HG02798 (cell line): ENCODE measurements around the gene ZGRF1.
"Not testable (repeated sequence)": the region's sequence is repeated elsewhere in the genome, so short reads cannot be mapped to it uniquely, and the experiment has no call there.

Experiments
- ATAC-seq: cut with Tn5 transposase; IDR thresholded peaks from one replicate; pipeline ENCODE4 v1.9.1; 2021; ENCODE audit warnings: mild to moderate bottlenecking; ENCODE audit not compliant: unreplicated experiment, poor library complexity

The ZGRF1 gene, protein sequence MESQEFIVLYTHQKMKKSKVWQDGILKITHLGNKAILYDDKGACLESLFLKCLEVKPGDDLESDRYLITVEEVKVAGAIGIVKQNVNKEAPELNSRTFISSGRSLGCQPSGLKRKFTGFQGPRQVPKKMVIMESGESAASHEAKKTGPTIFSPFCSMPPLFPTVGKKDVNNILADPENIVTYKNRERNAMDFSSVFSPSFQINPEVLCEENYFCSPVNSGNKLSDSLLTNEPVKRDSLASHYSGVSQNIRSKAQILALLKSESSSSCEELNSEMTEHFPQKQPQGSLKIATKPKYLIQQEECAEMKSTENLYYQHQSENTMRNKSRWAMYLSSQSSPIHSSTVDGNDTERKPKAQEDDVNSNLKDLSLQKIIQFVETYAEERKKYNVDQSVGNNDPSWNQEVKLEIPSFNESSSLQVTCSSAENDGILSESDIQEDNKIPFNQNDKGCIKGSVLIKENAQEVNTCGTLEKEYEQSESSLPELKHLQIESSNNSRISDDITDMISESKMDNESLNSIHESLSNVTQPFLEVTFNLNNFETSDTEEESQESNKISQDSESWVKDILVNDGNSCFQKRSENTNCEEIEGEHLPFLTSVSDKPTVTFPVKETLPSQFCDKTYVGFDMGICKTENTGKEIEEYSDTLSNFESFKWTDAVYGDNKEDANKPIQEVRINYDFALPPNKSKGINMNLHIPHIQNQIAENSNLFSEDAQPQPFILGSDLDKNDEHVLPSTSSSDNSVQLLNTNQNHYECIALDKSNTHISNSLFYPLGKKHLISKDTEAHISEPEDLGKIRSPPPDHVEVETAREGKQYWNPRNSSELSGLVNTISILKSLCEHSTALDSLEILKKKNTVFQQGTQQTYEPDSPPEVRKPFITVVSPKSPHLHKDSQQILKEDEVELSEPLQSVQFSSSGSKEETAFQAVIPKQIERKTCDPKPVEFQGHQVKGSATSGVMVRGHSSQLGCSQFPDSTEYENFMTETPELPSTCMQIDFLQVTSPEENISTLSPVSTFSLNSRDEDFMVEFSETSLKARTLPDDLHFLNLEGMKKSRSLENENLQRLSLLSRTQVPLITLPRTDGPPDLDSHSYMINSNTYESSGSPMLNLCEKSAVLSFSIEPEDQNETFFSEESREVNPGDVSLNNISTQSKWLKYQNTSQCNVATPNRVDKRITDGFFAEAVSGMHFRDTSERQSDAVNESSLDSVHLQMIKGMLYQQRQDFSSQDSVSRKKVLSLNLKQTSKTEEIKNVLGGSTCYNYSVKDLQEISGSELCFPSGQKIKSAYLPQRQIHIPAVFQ (N-terminal part only)

DNA sequence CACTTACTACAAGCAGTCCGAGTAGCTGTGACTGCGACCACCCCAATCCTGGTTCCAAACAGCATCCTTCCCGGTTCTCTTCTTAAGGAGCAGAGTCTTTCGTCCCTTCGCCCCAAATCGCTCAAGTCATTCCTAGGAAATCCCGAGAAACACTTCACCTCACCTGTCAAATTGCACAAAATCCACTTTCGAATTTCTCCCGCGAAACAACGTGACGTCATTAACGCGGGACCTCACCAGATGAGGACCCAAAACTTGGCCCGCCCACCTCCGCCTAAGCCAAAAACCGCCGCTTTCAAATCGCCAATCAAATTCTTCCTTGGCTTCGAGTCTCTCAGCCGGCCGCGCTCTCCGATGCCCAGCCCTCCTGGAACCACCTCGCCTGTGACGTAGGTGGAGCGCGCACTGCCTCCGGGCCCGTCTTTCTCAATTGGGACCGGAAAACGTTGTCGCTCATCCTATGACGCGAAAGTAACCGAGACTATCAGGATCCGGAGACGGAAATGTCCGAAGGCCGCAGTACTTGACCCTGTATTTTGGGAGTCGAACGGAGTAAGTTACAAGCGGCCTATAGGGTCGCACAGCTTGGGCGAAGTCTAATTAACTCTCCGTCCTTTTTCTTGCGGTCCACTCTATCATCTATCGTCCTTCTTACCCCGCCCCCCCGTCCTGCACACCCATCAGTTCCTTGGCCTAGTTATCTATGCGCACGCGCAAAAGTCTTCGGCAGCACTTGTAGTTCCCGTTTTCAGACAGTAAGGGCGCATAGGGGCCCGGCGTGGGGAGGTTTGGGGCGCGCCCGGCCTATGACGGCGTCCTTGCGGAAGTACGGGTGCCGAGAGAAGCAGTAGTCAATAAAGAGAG, at the start of gene ZGRF1, which contains the start of gene LARP7:
ZGRF1 (minus strand) TSS at position 222 of the 864 bp plus-strand sequence. CDS start 3,733 bp downstream, outside the sequence.
LARP7 (plus strand) TSS at position 456 of the 864 bp plus-strand sequence. CDS start 7,527 bp downstream, outside the sequence.
- peak; percentile 94 for ATAC-seq

DNA sequence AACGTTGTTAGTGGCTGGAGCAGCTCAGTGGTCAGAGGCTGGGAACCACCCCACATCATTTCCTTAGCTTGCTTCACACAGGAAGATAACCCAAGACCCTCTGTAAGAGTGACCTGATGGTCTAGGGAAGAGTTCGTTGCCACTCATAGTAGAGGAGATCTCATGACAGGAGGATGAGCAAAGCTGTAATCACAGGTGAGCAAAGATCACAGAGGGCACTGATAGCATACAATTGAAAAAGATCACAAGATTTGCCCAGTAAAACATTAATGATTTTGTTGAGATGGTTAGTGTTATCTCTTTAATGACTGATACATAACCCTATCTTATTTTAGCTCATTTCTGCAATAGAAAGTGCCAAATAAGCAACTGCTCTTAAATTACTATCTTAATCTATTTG, 44.3 kb upstream of the ZGRF1 start:
- ATAC-seq = no peak

DNA sequence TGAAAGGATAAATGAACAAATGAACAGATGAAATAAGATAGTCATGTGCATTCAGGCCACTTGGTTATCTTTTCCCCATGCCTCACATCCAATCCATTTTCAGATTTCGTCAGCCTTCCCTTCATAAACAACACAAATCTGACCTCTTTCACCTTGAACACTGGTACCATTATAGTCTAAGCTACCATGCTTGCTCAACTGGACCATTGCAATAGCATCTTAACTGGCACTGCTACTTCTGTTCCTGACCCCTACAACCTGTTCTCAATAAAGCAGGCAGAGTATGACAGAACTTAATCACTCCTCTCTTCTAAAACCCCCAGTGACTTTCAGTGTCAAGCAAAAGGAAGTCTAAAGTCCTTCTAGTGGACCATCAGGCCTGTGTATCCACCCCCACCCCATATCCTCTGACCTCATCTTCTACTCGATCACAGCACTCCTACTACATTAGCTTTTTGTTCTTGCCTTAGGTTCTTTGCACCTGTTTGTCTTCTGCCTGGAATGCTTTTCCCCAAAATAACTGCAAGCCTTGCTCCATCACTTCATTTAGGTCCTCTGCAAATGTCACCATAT, 40.9 kb upstream of the ZGRF1 start:
- ATAC-seq = no peak

DNA sequence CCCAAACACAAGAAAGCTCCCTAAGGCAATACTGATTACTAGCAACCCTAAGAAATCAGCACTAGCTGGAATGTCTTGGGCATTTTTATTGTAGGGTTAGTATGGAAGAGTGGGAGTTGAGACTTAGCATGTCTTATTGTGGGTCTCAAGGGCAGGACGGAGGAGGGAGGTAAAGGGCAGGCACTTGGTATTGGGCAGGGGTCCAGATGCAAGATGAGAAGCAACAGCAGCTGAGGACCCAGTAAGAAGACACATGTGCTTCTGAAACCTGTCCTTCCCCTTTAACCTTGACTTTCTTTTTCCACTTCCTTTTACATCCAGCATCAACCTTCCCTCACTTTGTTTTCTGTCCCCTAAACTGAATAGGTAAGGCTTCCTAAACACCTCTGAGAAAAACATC, 37.7 kb upstream of the ZGRF1 start:
- no peak for ATAC-seq

DNA sequence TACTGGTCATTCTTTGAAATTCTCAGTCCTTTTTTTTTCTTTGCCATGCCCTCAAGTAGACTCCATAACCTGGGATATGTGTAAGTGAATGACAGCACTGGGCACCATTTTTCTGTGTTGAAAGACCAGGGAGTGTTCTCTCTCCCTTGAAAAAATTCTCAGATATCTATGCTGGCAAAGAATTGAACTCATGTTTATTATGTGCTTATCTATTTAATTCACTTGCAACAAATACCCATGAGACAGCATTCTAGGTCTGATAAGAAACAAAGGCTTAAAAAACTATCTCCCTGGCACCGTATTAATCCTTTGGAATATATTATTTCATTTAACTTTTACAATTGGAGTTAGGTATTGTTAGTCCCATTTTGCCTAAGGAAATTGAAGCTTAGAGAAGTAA, 37.0 kb upstream of the ZGRF1 start:
- ATAC-seq = no peak

DNA sequence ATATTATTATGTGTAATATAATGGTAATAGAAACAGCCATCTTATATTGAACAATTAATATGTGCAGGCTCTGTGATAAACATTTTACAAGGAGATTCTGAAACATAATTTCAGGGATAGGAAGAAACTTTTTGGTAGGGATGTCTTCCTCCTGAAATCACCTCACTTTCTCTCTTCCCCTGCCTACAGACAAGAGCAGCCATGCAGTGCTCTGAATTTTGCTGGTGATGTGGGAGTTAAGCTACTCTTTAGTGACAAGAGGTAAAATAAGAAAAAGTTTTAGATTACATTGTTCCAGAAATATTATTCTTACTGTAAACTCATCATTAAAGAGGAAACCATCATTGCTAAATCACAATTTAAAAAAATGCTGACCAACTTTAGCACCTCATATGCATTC, 36.4 kb upstream of the ZGRF1 start:
- no peak for ATAC-seq

DNA sequence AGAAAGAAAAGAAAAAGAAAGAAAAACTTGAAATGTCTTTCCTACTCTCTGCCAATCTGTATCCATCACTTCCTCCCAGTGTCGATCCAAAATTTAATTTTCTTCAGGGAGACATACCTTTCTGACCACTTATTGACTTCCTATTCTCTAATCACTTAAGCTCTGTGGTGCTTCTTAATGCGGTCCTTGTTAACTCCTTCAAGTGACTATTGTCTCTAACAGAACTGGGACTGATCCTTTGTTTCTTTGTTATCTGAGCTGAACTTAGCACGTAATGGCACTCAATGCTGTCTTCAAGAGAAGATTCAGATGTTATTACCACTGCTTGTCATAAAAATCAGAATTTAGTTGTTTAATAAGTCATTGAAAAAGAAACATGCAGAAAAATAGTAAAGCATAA, 31.4 kb upstream of the ZGRF1 start:
- ATAC-seq = no peak

DNA sequence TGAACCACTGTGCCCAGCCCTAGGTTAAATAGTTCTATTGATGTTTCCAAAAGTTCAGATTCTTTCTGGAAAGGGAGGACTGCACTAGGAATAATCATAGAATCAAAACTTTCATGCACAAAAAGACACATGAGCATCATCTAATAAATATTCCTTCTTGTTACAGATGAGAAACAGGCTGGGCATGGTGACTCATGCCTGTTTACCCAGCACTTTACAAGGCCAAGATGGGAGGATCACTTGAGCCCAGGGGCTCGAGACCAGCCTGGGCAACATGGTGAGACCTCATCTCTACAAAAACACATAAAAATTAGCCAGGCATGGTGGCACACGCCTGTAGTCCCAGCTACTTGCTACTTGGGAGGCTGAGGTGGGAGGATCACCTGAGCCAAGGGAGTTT, 27.9 kb upstream of the ZGRF1 start:
- ATAC-seq = no peak

DNA sequence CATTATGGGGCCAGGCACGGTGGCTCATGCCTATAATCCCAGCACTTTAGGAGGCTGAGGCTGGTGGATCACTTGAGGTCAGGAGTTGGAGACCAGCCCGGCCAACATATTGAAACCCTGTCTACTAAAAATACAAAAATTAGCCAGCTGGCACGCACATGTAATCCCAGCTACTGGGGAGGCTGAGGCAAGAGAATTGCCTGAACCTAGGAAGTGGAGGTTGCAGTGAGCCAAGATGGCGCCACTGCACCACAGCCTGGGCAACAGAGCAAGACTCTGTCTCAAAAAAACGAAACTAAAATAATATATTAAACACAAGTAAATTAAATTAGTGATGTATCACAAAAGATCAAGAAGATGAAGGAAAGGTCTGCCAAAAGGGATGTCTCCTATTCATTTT, 19.4 kb upstream of the ZGRF1 start:
- ATAC-seq = not testable (repeated sequence)

DNA sequence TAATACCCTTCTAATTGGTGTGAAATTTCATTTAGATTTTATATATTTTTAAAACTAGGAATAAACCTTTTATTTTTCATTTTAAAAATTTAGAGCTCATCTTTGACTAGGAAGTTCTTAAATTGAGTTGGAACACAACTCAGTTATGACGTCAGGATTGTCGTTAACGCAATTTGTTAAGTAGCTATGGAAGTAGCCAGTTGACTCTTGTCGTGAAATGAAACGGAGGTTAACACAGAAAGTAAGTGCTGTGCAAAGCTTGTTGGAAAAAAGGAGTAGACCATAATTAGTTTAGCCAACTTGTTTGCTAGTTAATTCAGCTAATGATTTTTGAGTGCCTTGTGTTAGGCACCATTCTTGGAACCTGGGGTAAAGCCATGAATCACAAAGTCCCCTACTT, 18.6 kb upstream of the ZGRF1 start:
- ATAC-seq = no peak

DNA sequence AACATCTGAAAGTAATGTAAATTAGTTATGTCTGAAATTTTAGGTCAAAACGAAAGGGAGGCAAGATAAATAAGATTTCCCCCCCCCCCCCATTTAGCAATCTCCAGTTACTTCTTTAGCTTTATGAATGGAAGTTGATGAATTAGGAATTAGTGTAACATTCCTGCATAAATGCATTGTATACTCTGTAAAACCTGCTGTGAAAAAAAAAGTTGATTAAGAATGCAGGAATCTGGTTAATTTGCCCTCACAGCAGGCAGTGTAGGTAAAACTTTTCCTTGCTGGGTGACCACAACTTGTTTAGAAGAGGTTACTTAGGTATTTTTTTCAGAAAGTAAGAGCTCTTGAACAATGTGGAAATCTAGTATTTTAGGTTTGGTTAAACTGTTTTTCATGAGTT, 15.5 kb upstream of the ZGRF1 start:
- no peak for ATAC-seq

DNA sequence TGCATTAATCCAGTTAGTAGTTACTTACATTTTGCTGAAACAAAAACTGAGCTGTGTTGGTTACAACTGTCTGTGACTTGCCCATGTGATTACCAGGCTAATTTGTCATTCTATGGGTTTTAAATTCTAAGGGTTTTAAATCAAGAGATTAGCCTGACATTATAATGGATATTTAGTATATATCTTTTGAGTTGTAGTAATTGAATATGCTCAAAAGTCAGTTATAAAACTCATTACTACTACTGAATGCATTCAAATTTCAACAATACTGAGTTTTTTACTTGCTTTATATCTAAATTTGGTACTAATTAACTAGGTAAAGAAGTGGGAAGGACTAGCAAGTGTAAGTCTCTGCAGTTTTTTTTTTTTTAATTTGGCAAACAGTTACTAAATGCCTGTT, 14.9 kb upstream of the ZGRF1 start:
- ATAC-seq = no peak

DNA sequence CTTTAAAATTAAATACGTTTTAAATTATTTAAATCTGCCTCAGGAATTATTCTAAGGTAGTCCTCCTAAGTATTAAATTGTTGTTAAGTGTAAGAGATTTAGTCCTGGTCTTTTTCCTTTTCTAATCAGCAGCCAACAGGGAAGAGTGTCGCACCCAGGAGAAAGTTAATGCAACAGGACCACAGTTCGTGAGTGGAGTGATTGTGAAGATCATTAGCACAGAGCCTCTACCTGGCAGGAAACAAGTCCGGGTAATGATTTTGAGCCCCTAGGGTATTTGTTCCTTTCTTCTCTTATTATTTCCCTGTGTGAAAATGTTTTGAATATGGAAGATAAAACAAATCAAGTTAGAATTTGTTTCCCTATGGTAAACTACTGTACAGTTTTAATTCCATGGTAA, 13.6 kb upstream of the ZGRF1 start:
- ATAC-seq = no peak

DNA sequence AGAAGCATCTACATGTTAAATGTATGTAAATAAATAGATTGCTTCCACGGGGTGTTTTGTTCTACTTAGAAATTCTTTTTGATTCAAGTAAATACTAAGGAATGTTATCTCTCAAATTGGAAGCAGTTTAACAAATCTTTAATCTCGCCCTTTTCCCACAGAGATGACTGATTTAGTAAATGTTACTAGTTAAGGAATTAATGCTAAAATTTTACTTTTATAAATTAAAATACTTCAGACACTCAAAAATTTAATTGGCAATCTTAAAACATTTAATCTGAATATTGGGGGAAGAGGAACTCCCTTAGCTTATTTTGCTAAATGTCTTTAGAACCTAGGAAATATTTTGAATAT, 12.3 kb upstream of the ZGRF1 start:
- no peak for ATAC-seq

DNA sequence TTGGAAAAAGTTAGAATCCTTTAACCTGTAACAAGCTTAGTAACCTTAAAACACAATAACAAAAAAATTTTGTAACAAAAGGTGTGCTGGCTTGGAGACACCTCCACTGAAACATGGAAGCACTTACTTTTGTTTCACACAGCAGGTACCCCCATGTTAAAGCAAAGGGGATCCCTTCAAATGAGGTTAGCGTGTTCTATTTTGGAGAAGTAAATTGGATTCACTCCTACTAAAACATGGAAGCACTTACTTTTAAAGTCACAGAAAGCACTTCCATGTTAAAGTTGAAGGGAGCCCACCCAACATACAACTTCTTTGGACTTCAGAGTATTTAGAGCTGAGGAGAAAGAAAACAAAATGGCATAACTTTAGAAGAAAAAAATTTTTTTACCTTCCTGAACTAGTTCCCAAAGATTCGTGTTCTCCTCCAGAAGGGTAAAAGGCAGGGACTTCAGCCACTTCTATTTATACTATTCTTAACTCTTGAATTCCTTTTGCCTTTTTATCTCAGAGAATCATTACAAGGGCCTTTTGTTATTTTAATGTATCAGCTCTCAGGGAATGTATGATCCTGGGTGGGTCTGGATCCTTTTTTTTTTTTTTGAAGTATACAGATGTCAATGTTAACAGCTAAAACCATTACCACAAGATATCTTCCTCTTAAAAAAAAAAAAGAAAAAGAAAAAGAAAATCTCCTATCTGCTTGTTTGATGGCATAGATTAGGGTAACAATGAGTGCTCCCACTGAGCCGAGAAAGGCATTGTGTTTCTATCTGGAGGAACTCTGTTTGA, 11.8 kb upstream of the ZGRF1 start:
- no peak for ATAC-seq

DNA sequence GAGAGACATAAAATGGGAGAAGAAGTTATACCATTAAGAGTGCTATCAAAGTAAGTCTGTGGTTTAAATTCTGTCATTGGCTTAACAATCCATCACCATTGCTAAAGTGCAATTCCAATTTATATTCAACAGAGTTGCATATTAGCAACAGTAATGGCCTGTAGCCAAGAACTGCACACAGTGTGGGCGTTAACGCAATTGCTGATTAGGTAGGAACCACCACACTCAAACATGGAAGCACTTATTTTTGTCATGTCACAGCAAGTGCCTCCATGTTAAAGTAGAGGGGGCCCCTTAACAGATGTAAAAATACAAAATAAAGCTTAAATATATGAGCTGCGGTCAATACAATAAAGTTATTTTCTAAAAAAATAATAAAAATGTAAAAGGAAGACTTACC, 11.1 kb upstream of the ZGRF1 start:
- no peak for ATAC-seq

DNA sequence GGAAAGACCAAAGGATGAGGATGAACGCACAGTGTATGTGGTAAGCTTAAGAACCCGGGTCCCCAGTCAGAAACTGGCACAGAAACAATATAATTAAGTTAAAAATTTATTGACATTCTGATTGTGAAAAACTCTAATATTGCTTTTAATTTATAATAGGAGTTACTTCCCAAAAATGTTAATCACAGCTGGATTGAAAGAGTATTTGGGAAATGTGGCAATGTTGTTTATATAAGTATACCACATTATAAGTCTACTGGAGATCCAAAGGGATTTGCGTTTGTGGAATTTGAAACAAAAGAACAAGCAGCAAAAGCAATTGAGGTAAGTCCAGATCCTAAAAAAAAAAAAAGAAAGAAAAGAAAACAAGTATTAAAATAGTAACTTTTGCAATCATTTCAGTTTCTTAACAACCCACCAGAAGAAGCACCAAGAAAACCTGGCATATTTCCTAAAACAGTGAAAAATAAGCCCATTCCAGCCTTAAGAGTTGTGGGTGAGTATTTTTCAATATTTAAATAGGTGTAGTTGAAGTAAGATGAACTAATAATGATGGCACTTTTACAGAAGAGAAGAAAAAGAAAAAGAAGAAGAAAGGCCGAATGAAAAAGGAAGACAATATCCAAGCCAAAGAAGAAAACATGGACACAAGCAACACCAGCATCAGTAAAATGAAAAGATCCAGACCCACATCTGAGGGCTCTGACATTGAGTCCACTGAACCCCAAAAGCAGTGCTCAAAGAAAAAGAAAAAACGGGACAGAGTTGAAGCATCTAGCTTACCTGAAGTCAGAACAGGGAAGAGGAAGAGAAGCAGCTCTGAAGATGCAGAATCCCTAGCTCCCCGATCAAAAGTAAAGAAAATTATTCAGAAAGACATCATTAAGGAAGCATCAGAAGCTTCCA, 10.2 kb upstream of the ZGRF1 start:
- no peak for ATAC-seq
